Stimulated activated CD8-positive, alpha-beta memory T cell treated with anti-CD3 and anti-CD28 coated beads, Interleukin-7, amount 100 ng/mL, for 48 hours (primary cell): Measurements from ENCODE around the gene ZAR1.

Experiments used
- DNase-seq, 2 donors: peaks; one replicate each; pipeline ENCODE4 v3.0.0-alpha.2; 2020; ENCODE audit warnings: low read depth in 1 of 2; ENCODE audit errors: extremely low read depth in 1 of 2

The ZAR1 gene

DNA sequence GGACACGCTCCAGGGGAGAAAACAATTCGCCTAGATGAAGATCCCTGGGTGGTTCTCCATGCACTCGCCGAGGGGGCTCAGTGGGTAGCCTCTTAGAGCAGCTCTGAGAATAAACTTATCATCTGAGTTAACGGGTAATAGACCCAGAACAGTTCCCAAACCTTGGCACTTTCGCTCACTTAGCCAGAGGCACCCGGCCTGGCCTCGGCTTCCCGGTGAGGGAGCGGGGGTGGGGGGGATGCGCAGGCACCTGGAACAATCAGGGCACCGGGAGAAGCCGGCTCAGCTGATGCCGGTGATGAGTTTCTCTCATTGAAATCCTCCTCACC, 405 bp upstream of the ZAR1 start:
- DNase-seq: no peak

DNA sequence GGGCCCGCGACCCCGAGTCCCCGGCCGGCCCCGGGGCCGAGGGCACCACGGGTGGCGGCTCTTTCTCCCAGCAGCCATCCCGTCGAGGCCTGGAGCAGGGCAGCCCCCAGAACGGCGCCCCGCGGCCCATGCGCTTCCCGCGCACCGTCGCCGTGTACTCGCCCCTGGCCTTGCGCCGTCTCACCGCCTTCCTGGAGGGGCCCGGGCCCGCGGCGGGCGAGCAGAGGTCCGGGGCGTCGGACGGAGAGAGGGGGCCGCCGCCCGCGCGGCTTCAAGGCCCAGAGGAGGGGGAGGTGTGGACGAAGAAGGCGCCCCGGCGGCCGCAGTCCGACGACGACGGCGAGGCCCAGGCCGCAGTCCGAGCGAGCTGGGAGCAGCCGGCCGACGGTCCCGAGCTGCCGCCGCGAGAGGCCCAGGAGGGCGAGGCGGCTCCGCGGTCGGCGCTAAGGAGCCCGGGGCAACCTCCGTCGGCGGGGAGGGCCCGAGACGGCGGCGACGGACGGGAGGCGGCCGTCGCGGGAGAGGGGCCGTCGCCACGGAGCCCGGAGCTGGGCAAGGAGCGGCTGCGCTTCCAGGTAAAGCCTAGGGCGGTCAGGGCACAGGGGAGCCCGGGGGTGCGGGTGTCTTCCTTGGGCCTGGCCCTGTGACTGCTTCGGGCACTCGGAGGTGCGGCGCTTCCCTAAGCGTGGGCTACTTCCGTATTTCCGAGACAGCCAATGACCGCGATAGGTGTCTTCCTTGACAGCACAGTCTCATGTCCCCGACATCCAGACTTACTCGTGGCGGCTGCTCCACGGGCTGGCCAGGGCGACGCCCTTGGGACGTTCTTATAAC, 845 bp downstream of the ZAR1 start:
- no peak for DNase-seq

DNA sequence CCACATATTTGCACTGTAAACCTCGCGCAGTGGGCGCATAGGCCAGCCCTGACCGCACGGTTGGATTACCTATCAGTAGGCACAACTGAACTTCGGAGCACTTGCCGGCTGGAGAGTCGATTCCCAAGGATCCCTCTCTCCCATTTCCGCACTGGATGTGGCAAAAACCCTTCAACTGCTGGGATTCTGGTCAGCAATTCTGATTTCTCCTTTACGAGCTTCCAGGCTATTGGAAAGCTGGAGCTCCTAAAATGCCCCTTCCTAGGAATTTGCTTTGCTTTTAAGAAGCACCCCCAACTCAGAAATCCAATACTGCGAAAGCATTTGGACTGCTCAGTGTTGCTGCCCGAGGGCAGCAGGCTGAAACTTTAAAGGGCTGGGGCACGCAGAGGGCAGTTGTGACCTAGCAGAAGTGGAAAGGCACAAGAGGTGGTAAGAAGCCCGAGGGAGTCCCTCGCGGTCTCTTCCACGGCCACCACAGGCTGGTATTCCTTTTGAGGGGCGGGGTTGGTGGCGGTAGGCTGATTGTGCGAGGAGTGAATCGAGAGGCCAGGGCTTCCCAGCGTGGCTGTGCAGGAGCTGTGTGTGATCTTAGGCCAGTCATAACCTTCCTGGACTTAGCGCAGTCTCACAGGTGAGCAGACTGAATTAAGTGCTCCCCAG, 1.6 kb downstream of the ZAR1 start:
- DNase-seq: no peak

DNA sequence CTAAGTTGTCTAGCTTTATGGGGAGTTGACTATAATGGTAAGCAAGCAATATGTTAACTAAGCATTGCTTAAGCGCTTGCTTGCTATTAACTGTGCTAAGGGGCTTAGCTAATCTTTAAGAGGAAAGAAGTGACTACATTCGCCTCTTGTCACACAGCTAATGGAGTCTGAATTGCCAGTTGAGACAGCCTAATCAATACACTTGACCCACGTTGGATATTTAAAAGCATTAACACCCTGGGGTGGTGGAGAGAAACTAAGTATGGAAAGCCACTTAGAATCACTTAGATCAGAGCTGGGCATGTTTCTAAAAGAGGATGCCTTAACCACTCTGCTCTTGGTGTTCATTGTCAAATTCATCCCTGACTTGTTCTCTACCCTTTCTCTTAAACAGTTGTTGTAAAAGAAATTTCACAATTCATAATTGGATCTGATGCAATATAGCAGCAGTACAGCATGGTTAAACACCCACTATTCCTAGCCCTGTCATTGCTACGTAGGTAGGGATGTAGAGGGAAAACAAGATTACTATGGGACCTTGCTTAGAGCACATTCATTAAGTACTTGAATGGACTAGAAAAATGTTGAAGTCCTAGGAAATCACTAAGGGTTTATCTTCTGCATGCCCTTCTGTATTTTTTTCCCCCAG, 3.5 kb downstream of the ZAR1 start:
- DNase-seq: no peak

DNA sequence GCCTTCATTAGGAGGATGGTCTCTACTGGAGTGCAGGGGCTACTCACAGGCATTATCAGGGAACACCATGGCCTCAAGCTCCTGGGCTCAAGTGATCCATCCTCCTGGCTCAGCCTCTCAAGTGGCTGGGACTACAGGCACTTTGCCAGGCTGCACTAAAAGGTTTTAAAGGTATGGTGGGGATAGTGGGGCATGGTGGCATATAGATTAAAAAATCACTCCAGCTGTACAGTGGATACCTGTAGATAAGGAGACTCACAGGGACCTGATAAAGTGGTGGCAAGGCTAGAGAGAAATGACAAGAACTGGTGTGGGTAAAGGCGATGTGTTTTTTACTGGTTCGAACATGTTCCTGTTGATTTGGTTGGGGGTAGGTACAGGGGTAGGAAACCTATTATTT, 5.9 kb downstream of the ZAR1 start:
- DNase-seq: no peak

DNA sequence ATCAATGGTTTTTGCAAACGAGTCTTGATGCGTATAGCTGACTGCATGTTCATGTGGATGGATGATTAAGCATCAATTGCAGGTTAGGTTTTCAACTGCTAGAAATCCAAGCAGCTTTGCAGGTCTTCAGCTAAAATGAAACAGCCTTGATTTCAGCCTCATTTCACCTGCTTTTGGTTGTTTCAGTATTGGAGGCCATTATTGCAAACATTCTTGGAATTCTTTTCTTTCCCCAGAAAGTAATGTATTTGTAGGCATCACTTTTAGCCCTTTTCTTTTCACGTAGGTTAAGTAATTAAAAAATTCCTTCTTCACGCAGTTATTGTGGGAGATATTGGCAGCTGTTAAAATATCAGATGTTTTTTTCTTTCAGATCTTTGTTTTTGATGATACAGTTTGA, 8.8 kb downstream of the ZAR1 start:
- no peak for DNase-seq

DNA sequence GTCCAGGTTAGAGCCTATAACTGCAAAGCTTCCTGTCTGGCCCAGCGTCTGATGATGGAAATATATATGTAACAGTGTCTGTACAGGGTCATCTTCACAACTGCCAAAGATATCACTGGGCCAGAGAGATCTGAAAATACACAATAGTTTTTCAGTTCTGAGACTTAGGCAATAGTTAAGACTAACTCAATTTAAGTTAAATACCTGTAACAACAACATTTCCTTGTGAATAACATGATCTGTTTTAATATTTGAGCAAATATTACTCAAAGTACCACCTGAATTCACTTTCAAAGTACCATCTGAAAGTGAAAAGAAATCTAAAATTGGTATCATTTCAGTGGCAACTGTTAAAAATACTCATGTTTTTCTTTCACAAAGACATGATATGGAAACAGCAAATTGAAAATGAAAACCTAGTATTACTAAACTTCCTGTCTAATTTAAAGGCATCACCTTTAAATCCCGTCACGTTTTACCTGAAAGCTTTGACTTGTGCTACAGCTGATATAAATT, 9.6 kb downstream of the ZAR1 start:
- no peak for DNase-seq

DNA sequence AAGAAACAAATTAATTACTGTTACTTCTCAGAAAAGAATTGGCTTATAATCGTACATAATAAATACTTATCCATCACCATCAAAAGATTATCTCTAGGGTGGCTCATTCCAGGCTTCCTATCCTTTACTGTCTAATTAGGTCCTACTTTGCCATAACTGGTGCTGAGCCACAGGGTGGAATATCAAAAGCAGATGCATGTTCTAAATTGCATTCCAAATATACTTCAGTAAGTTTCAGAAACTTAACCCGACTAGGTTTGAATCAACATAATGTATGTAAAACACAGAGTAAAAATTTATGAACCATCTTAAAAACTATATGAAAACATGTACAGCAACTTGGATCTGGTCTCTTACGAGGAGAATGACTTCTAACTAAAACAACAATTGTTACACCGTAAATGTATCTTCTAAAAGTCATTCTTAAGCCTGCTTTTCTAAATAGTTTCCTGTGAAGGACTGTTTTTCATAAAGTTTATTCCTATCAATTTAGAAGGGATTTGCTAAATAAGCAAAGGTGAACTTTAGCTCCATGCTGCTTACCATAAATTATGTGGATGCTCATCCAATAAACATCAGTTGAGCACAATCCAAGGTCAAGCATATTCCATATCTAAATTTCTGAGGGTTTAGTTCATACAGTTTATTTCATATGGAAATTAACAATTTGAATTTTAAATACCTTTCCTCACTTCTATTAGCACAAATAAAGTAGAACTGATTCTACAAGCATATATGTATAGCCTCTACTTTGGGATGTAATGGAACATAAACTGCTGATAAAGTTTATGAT, 13.4 kb downstream of the ZAR1 start:
- no peak for DNase-seq

DNA sequence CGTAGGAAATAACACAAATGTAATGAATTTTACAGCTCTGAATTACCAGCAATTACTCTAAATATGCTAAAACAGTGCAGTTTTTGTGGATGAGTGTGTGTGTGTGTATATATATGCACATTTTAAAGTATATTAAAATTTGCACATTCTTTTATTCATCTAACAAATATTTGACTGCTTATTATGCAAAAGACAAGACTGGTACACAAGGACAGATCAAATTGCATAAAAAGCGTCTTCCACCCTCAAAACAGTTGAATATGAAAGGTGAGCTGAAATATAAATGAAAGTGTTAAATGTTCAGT, 13.9 kb downstream of the ZAR1 start:
- DNase-seq: no peak

DNA sequence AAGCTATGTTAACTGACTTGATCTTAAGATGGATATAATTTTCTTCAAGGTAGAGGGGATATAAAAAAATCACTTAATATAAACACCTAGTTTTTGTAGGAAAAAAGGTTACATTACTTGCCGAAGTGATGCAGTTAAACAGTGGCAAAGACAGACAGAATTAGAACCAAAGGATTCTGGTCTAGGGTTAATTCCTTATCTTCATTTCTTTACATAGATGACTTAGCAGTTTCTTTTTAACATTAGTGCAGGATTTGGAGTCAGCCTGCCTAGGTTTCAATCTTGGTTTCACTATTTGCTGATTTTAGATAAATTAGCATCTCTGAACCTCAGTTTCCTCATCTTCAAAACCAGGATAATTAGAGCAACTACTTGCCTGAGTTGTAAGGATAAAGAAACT, 14.3 kb downstream of the ZAR1 start:
- DNase-seq: no peak

DNA sequence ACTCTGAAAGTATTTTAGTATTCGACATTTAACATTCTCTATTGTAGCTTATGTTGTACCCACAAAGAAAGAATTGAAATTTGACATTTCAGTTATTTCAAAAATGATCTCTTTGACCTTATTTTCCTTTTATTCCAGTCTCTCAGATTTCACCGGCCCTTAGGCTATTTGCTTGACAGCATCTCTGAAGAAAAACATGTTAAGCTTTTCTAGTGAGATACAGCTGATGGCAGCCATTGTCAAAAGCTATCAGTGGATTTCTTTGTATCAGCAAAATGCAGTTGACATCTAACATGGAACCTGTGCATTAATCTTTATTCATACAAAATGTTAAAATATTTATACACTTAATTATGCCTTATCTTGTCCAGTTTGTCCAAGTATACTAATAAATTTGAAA, 16.7 kb downstream of the ZAR1 start:
- DNase-seq: no peak

DNA sequence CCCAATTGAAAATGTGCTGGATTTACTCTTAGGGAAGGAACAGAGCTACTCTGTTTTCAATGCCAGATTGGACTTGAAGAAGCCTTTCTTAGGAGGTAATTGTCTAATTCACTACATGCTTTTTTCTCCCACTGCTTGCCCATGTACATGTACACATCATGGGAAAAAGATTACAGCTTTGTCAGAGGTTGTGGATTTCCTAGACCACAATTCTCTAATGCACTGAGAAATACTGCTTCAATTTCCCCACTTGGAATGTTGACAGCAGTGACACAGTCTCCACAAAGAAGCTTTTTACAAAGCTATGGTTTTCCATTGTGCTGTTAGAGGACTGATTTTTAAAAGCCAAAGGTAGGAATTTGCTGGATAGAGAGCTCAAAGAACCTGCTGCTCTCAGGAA, 19.5 kb downstream of the ZAR1 start:
- DNase-seq: no peak

DNA sequence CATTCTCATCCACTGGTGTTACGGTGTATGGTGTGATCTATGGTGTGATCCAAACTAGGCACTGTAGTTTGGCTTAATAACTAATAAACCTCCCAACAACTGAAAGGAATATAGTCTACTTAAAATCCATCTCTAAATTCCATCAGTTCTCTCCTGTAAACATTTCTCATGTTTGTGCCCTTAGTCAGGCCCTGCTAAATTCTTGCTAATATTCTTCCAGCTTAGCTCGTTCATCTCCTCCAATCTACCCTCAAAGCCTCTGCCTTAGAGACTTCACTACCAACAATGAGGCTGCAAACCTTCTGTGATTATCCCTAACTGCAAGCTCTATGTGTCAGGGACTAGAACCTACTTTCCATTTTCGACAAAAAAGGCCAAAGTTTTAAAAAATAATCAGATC, 28.1 kb downstream of the ZAR1 start:
- DNase-seq: no peak

DNA sequence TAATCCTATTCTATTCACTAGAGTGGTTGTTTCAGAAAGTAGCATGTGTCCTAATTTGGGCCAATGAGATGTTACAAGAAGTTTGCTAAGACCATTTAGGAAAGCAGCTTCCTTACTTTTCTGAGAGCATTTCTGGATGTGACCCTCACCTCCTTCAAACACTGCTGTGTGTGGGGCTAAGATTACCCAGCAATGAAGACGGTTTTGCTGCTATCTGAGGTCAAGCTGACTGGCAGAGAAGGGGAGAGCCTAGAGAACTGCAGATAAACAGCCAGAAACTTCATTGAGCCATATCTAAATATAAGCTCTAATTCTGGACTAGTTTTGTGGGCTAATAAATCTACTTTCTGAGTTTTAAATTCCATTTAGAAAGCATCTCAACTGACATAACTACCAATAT, 36.4 kb downstream of the ZAR1 start:
- no peak for DNase-seq

DNA sequence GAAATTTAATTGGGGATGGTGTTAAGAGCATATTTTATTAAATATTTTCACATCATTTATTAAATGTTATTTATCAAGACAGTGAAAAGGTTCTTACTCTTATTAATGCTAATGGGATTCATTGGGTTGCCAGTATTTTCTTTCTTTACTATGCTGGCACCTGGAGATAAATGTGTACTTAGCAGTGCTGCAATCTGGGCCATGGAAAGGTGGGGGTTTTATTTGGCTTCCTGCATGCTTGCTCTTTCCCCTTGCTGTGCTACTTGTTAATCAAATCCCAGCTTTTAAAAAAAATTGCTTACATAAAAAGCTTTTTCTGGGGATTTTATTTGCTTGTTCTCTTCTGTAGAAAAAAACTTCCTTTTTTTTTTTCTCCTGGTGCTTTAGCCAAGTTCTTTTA, 48.3 kb downstream of the ZAR1 start:
- no peak for DNase-seq

DNA sequence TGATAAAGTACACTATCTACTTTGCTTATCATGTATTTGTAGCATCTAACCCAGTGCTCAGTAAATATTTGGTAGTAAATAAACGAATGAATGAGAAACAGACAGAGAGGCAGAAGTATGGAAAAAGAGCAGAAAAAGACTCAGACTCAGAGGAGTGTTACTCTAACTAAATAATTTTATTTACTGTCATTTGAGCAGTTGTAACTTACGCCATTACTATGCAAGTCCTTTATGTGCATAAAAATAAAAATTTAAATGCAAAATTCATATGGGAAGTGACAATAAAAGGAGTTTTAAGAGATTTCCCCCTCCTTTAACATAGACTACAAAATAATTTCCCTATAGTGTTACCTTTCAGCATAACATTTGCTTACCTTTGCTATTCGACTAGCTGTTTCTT, 49.5 kb downstream of the ZAR1 start:
- no peak for DNase-seq

DNA sequence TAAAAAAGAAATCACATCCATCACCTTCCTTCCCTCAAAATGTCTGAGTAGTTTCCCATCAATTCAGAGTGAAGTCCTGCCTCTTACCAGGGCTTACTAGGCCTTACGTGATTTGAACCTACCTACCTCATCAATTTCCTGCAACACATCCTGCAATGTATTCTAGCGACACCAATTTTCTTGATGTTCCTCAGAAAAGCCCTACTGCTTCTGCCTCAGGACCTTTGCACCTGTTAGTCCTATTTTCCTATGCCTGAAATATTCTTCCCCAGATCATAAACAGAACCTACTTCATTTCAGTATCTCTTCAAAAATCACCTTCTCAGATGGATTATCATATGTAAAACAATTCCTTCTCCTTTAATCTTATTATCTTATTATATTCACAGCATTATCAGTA, 52.8 kb downstream of the ZAR1 start:
- no peak for DNase-seq

DNA sequence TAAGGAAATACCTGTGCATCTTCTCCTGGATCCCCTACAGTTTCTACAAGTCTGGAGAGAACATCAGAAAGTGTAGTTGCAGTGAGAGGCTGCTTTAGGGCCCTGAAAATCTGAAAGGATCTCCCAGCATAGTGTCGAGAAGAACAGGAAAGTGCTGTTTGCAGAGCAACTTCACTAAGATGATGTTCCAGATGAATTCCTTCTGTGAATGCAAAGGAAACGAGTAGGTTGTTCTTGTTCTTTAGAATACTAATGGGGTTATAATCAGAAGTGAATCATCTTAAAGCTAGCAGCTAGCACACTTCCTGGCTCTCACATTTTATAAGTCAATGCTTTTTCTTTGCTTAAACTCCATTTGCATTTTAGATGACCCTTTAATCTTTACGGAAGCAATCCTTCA, 53.7 kb downstream of the ZAR1 start:
- no peak for DNase-seq
